MM.1S (cell line): ENCODE data around the gene DNTTIP2.

Source experiments
- DNase-seq: peaks from one replicate; pipeline ENCODE4 v3.0.0-alpha.2; 2015
- H2AFZ ChIP-seq: fragments of 300-600 bp; sonication (generic); 2 replicates; pipeline ENCODE4 v1.6.0; 2016; ENCODE audit warnings: antibody characterized with exemption, low read length
- H3F3A ChIP-seq: fragments of 300-600 bp; sonication (generic); 2 replicates; pipeline ENCODE4 v1.6.1; 2016; ENCODE audit warnings: mild to moderate bottlenecking, antibody characterized with exemption, low read length, moderate library complexity, mixed read lengths; ENCODE audit not compliant: insufficient read depth
- H3K27ac ChIP-seq: fragments of 300-600 bp; sonication (generic); 2 replicates; pipeline ENCODE4 v1.5.1; 2016; ENCODE audit warnings: mild to moderate bottlenecking, low read length
- H3K27me3 ChIP-seq: fragments of 300-600 bp; sonication (generic); replicated peaks from 2 replicates; pipeline ENCODE4 v1.6.0; 2016; ENCODE audit warnings: low read length; ENCODE audit not compliant: insufficient read depth
- H3K36me3 ChIP-seq: fragments of 300-600 bp; sonication (generic); replicated peaks from 2 replicates; pipeline ENCODE4 v1.6.1; 2016; ENCODE audit warnings: mild to moderate bottlenecking, low read length, mixed read lengths; ENCODE audit not compliant: insufficient read depth
- H3K4me1 ChIP-seq: fragments of 300-600 bp; sonication (generic); 2 replicates; pipeline ENCODE4 v1.6.1; 2016; ENCODE audit warnings: low read length, mixed read lengths
- H3K4me2 ChIP-seq: fragments of 300-600 bp; sonication (generic); 2 replicates; pipeline ENCODE4 v1.6.0; 2016; ENCODE audit warnings: low read depth, low read length
- H3K4me3 ChIP-seq: fragments of 300-600 bp; sonication (generic); 2 replicates; pipeline ENCODE4 v1.5.1; 2016; ENCODE audit warnings: low read length, mixed read lengths
- H3K79me2 ChIP-seq: fragments of 300-600 bp; sonication (generic); 2 replicates; pipeline ENCODE4 v1.6.1; 2016; ENCODE audit warnings: mixed run types, low read length, mixed read lengths
- H3K9ac ChIP-seq: fragments of 300-600 bp; sonication (generic); 2 replicates; pipeline ENCODE4 v1.6.1; 2016; ENCODE audit warnings: low read length, mixed read lengths
- H3K9me2 ChIP-seq: fragments of 300-600 bp; sonication (generic); replicated peaks from 2 replicates; pipeline ENCODE4 v1.6.1; 2016; ENCODE audit warnings: mild to moderate bottlenecking, low read length, mixed read lengths; ENCODE audit not compliant: insufficient read depth
- H3K9me3 ChIP-seq: fragments of 300-600 bp; sonication (generic); replicated peaks from 2 replicates; pipeline ENCODE4 v1.6.1; 2016; ENCODE audit warnings: mild to moderate bottlenecking, low read length, mixed read lengths; ENCODE audit not compliant: insufficient read depth
- H4K20me1 ChIP-seq: fragments of 300-600 bp; sonication (generic); 2 replicates; pipeline ENCODE4 v1.6.1; 2016; ENCODE audit warnings: mild to moderate bottlenecking, low read length, moderate library complexity, mixed read lengths; ENCODE audit not compliant: insufficient read depth
- CTCF ChIP-seq: fragments of 300-600 bp; sonication (generic); IDR thresholded peaks from 2 replicates; pipeline ENCODE4 v1.5.1; 2016; ENCODE audit warnings: antibody characterized with exemption, low read length, mixed read lengths
- EZH2 ChIP-seq: fragments of 300-600 bp; sonication (generic); optimal IDR thresholded peaks from 2 replicates; pipeline ENCODE3; 2017; ENCODE audit warnings: low read depth, mild to moderate bottlenecking, antibody characterized with exemption, low read length, mixed read lengths
- EZH2phosphoT487 ChIP-seq: fragments of 300-600 bp; sonication (generic); IDR thresholded peaks from 2 replicates; pipeline ENCODE4 v1.6.1; 2018; ENCODE audit warnings: antibody characterized with exemption, low read length

DNTTIP2 gene

GRCh38 chr1:93899543-93900207 is 20.7 kb upstream of the DNTTIP2 start:
- Histone ChIP-seq H4K20me1 (no peaks in the 10 kb centered on the region), H3K27me3 (no peaks in the 10 kb centered on the region), H3K27ac (no peak overlapping the region), H3K4me2 (no peak overlapping the region), H3K9ac (no peak overlapping the region), H3K4me3 (no peak overlapping the region), H3F3A (peaks cover 2% of the 10 kb centered on the region; the same call in 1 of the 2 replicates), H3K9me3 (no peaks in the 10 kb centered on the region), H3K36me3 (no peaks in the 10 kb centered on the region), H3K79me2 (no peaks in the 10 kb centered on the region), H3K4me1 (peaks cover 4% of the 10 kb centered on the region; the same call in 1 of the 2 replicates), H2AFZ (no peak overlapping the region), H3K9me2 (no peaks in the 10 kb centered on the region)
- DNase-seq = no peak
- TF ChIP-seq EZH2phosphoT487 (no peak), CTCF (no peak), EZH2 (no peak)

- Histone ChIP-seq H3K4me1 (no peaks in the 10 kb centered on the region), H3K27ac (no peak overlapping the region), H3K9me2 (no peaks in the 10 kb centered on the region), H3K27me3 (no peaks in the 10 kb centered on the region), H3F3A (no peaks in the 10 kb centered on the region), H4K20me1 (no peaks in the 10 kb centered on the region), H3K36me3 (no peaks in the 10 kb centered on the region), H3K9me3 (no peaks in the 10 kb centered on the region), H2AFZ (no peak overlapping the region), H3K9ac (no peak overlapping the region), H3K4me2 (no peak overlapping the region), H3K4me3 (no peak overlapping the region), H3K79me2 (no peaks in the 10 kb centered on the region)
- no peak for TF ChIP-seq CTCF
- TF ChIP-seq EZH2phosphoT487 = no peak
- no peak for TF ChIP-seq EZH2
- no peak for DNase-seq
Measured at GRCh38 chr1:93888900-93889299, 9.9 kb upstream of the DNTTIP2 start.

GRCh38 chr1:93882269-93882668 is 3.3 kb upstream of the DNTTIP2 start:
- H2AFZ ChIP-seq = no peak overlapping the region
- no peak overlapping the region for H3K4me3 ChIP-seq
- H3K79me2 ChIP-seq = peaks cover 19% of the 10 kb centered on the region
- no peaks in the 10 kb centered on the region for H3K9me3 ChIP-seq
- no peaks in the 10 kb centered on the region for H3K9me2 ChIP-seq
- H3K27ac ChIP-seq = no peak overlapping the region
- H4K20me1 ChIP-seq = no peaks in the 10 kb centered on the region
- H3K4me1 ChIP-seq = no peaks in the 10 kb centered on the region; the same call in 1 of the 2 replicates
- TF ChIP-seq EZH2 (no peak), CTCF (no peak), EZH2phosphoT487 (no peak)
- DNase-seq = no peak
- 0 out of 2 replicates have a peak, but pooled peaks cover 3% of the 10 kb centered on the region for H3F3A ChIP-seq
- no peak overlapping the region for H3K4me2 ChIP-seq
- no peaks in the 10 kb centered on the region for H3K27me3 ChIP-seq
- H3K9ac ChIP-seq = no peak overlapping the region
- no peaks in the 10 kb centered on the region for H3K36me3 ChIP-seq
